Measurements from ENCODE around the gene AMER2.

DNA sequence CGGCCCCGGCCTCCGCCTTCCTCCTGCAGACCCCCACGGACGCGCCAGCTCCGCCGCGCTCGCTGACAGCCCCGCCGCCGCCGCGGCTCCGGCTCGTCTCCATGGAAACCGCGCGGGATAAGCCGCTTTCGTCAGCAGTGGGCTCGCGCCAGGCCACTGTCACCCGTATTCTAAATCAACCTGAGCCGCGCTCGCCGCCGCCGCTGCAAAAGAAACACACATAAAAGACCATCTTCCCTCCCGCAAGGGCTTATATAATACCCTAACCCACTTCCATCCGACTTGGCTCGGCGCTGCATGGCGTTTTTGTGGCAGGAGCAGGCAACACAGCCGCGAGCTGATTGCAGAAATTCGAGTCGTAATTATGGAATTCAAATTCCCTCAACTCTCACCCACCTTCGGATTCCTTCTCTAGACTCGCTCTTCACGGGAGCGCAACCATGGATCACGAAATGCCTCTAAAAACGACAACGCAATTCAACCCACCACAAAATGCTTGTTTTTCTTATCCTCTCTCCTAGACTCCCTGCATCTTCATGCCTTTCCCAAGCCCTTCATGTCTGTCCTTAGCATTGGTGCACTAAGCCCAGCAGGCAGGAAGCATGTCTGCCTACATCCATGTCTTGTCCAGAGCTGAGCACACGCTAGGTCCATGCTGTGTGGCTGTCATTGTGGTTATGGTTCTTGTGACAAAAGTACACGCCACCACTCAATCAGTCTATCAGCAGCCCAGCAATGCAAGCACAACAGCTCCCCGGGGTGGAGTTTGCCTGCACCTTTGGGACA, at the start of gene AMER2:
- TF ChIP-seq, protein P1, sequence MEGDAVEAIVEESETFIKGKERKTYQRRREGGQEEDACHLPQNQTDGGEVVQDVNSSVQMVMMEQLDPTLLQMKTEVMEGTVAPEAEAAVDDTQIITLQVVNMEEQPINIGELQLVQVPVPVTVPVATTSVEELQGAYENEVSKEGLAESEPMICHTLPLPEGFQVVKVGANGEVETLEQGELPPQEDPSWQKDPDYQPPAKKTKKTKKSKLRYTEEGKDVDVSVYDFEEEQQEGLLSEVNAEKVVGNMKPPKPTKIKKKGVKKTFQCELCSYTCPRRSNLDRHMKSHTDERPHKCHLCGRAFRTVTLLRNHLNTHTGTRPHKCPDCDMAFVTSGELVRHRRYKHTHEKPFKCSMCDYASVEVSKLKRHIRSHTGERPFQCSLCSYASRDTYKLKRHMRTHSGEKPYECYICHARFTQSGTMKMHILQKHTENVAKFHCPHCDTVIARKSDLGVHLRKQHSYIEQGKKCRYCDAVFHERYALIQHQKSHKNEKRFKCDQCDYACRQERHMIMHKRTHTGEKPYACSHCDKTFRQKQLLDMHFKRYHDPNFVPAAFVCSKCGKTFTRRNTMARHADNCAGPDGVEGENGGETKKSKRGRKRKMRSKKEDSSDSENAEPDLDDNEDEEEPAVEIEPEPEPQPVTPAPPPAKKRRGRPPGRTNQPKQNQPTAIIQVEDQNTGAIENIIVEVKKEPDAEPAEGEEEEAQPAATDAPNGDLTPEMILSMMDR (IDR thresholded peaks at IDR 0.05) = no peak
- TF ChIP-seq EP300 (IDR thresholded peaks at IDR 0.05) = no peak
